Activated naive CD4-positive, alpha-beta T cell treated with anti-CD3 and anti-CD28 coated beads, Interleukin-2, amount 50 U/mL, for 24 hours (primary cell): ENCODE data around the gene SLC25A53.
"Not testable (repeated sequence)": the region's sequence is repeated elsewhere in the genome, so short reads cannot be mapped to it uniquely, and the experiment has no call there.

Experiments used
- H3K27ac Mint-ChIP-seq: one replicate; pipeline ENCODE4 v1.8.0; 2021; ENCODE audit warnings: mild to moderate bottlenecking, mixed read lengths
- H3K27me3 Mint-ChIP-seq: one replicate; pipeline ENCODE4 v1.8.0; 2021; ENCODE audit warnings: mixed read lengths
- H3K36me3 Mint-ChIP-seq: one replicate; pipeline ENCODE4 v1.8.0; 2021; ENCODE audit warnings: mixed read lengths
- H3K4me1 Mint-ChIP-seq: one replicate; pipeline ENCODE4 v1.8.0; 2021; ENCODE audit warnings: mixed read lengths
- H3K4me3 Mint-ChIP-seq: one replicate; pipeline ENCODE4 v1.8.0; 2021; ENCODE audit warnings: mild to moderate bottlenecking, mixed read lengths
- H3K9me3 Mint-ChIP-seq: one replicate; pipeline ENCODE4 v1.8.0; 2021; ENCODE audit warnings: mixed read lengths

The SLC25A53 gene

DNA sequence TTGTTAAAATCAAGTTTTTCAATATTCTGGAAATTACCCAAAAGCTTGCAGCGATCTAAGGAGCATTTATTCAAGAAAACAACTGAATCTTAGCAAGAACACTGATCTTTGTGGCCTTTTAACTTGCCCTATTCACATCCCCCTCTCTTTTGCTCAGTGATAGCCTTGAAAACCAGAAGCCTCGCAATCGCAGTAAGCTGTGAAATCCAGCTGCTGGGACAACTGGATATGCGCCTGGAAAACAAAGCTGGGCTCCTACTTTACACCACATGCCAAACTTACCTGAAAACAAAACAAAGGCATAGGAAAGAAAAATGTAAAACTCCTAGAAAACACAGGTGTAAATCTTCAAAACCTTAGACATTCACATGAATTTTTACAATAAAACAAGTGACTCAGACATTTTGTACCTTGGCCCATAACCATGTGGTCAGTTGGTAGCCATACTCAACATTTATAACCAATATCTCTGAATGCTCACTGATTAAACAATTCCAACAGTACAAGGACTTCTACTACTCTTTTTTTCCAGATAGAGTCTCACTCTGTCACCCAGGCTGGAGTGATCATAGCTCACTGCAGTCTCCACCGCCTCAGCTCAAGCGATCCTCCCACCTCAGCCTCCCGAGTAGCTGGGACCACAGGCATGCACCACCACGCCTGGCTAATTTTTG is 15.6 kb downstream of the SLC25A53 start:
- Mint-ChIP-seq H3K4me1 (peaks cover 28% of the 10 kb centered on the region), H3K4me3 (no peak overlapping the region), H3K9me3 (no peaks in the 10 kb centered on the region), H3K36me3 (peaks cover 4% of the 10 kb centered on the region), H3K27ac (no peak overlapping the region), H3K27me3 (no peaks in the 10 kb centered on the region)

DNA sequence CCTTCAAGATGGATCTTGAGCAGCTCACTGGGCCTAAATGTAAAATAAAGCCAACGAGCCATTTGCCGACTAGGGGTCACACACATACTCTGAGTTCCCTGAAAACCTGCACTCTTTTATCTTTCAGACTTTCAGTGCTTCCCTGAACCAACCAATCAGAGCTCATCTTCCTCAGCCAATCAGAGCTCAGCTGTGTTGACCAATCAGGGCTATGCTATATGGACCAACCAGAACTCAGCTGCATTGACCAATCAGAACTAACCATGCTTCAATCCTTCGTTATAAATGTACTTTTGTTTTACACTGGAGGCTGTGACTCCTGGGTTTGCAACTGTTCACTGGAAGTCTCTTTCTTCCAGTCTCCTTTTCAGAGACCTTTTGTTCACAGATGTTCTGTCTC is 19.3 kb downstream of the SLC25A53 start:
- H3K4me3 Mint-ChIP-seq: no peak overlapping the region
- no peak overlapping the region for H3K27ac Mint-ChIP-seq
- no peaks in the 10 kb centered on the region for H3K36me3 Mint-ChIP-seq
- H3K4me1 Mint-ChIP-seq: peaks cover 29% of the 10 kb centered on the region
- no peaks in the 10 kb centered on the region for H3K9me3 Mint-ChIP-seq
- H3K27me3 Mint-ChIP-seq: no peaks in the 10 kb centered on the region

DNA sequence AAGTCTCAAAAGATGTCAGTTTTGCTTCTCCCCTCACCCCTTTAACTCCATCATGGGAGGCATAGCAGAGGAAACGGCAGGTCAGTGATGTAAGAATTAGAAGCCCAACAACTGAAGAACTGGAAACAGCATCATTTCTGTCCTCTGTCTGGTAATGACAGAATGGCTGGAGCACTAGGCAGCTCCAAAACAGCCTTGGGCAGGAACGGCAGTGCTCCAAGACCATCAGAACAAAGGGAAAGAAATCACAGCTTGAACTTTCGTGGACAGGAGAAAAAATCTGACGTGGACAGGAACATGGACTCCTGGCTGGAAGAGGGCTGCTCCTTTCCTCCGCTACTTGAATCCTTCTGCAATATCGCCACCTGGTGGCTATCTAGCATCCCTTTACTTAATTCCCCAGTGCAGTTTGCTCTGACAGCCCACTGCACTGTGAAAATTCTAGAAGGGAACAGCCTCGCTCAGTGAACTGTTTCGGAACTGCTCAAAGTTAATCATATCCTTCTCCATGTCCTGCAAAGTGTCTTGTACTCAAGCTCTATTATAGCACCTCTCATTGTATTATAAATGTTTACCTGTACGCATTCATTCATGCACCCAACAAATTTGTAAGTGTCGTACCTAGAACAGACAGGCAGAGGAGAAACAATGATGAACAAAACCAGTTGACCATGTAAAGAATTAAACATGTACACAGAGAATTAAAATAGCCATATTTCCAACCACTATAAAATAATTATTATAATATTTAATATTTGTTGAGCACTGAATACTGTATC is 20.4 kb downstream of the SLC25A53 start:
- Mint-ChIP-seq H3K9me3 (no peaks in the 10 kb centered on the region), H3K4me1 (peaks cover 24% of the 10 kb centered on the region), H3K4me3 (no peak overlapping the region), H3K27ac (no peak overlapping the region), H3K36me3 (no peaks in the 10 kb centered on the region), H3K27me3 (no peaks in the 10 kb centered on the region)

DNA sequence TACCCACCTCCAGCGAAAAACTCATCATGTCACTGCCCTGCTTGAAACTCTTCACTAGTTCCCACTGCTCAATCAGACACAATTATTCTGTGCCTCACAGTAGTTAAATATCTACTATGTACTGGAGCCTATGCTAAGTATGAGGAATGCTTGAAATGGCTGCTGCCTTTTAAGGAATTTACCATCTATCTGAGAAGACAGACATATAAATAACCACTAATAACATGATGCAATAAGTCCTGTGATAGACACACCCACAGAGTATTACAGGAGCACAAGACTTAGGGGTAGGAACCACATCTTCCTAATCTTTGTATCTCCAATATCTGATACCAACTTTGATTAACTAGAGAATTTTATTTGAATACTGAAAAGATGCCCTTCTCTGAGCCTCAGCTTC is 21.1 kb downstream of the SLC25A53 start:
- Mint-ChIP-seq H3K36me3 (no peaks in the 10 kb centered on the region), H3K9me3 (no peaks in the 10 kb centered on the region), H3K4me1 (peaks cover 24% of the 10 kb centered on the region), H3K27me3 (no peaks in the 10 kb centered on the region), H3K4me3 (no peak overlapping the region), H3K27ac (no peak overlapping the region)

DNA sequence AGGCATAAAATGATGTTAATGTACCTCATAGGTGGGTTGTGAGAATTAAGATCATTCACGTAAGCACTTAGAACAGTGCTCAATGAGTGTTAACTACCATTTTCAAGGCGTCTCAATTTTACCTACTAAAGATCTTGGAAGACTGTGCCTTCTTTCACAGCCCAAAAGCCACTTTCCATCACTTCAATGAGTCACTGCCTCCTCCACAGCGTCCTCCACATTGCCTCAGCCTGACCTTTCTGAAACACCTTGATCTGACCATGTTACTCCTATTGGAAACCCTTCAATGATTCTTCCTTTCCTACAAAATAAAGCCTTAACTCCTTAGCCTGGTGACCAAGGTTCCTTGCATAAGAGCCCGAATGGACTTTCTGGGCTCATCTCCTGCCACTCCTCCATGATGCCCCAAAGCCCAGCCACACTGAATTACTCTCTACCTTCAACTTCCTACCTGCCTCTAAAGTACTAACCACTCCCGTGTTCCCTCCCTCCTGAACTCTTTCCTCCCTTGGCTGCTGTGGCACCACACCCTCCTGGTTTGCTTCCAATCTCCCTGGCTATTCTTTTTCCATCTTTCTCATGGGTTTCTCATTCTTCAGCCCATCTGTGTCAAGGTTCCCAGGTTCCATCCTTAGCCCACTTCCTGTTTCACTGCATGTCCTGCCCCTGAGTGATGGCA is 22.1 kb downstream of the SLC25A53 start:
- Mint-ChIP-seq H3K4me1 (peaks cover 24% of the 10 kb centered on the region), H3K27me3 (no peaks in the 10 kb centered on the region), H3K27ac (peak overlapping the region; percentile 65), H3K36me3 (peaks cover 2% of the 10 kb centered on the region), H3K9me3 (no peaks in the 10 kb centered on the region), H3K4me3 (no peak overlapping the region)

DNA sequence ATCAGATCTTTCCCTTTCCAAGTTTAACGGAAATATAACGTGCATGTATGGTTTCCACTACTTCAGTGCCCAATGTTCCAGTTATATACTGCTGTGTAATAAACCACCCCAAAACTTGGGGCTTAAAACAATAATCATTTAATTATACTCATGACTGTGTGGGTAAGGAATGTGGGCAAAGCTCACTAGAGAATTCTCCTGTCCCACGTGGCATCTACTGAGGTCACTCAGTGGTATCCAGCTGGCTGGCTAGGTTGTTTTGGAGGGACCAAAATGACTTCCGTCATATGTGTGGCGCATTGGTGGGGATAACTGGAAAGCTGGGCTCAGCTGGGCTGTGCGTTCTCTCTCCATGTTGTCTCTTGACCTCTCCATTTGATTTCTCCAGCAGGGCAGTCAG is 26.0 kb downstream of the SLC25A53 start:
- Mint-ChIP-seq H3K36me3 (peaks cover 4% of the 10 kb centered on the region), H3K27me3 (no peaks in the 10 kb centered on the region), H3K9me3 (no peaks in the 10 kb centered on the region), H3K27ac (no peak overlapping the region), H3K4me1 (peaks cover 21% of the 10 kb centered on the region), H3K4me3 (no peak overlapping the region)

DNA sequence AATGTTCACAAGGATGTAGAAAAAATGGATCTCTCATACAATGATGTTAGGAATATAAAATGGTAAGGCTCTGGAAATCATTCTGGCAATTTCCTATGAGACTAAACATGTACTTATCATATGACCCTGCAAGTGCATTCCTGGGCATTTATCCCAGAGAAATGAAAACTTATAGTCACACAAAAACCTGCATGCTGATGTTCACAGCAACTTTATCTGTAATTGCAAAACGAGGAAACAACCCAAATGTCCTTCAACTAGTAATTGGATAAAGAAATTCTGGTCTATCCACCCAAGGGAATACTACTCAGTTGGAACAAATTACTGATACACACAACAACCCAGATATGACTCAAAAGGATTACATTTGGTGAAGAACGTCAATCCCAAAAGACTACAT is 30.0 kb downstream of the SLC25A53 start:
- no peaks in the 10 kb centered on the region for H3K9me3 Mint-ChIP-seq
- peaks cover 21% of the 10 kb centered on the region for H3K4me1 Mint-ChIP-seq
- H3K27me3 Mint-ChIP-seq: no peaks in the 10 kb centered on the region
- peaks cover 4% of the 10 kb centered on the region for H3K36me3 Mint-ChIP-seq
- no peak overlapping the region for H3K4me3 Mint-ChIP-seq
- no peak overlapping the region for H3K27ac Mint-ChIP-seq

DNA sequence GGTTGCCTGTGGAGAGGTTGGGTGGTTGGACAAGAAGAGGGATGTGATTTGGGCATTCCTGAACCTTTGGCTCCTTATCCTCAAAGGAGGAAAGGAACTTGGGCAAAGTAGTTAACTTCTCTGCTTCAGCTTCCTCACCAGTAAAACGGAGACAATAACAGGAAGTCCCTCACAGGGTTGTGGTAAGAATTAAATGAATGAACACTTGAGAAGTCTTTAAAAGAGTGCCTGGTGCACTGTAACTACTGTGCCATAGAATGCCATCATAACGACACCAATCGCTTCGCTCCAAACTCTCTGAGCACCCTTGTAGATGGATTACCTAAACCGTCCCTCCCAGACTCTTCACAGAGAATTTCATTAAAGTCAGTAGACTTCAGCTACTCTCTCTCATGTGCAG is 34.0 kb downstream of the SLC25A53 start:
- no peaks in the 10 kb centered on the region for H3K36me3 Mint-ChIP-seq
- H3K4me3 Mint-ChIP-seq: peak overlapping the region; percentile 55
- H3K4me1 Mint-ChIP-seq: peaks cover 29% of the 10 kb centered on the region
- peak overlapping the region; percentile 51 for H3K27ac Mint-ChIP-seq
- no peaks in the 10 kb centered on the region for H3K27me3 Mint-ChIP-seq
- H3K9me3 Mint-ChIP-seq: no peaks in the 10 kb centered on the region

DNA sequence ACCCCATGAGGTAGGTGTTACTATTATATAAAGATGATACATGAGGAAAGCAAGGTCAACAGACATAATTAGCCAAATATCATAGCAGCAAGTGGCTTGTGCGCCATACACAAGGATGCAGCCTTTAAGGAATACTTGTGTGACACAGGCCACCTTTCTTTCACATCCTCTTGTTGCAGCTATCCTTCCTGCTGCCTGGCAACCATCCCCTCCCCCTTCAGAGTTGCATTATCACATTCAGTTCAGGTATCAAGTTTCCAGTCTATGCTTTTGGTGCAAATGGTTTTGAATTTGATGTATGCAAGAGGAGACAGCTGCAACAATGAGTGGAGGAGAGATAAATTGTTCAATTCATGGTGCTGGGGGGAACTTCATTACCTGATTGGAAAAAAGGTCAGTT is 38.0 kb downstream of the SLC25A53 start:
- Mint-ChIP-seq H3K36me3 (no peaks in the 10 kb centered on the region), H3K27me3 (no peaks in the 10 kb centered on the region), H3K4me1 (peaks cover 23% of the 10 kb centered on the region), H3K9me3 (no peaks in the 10 kb centered on the region), H3K4me3 (no peak overlapping the region), H3K27ac (no peak overlapping the region)

DNA sequence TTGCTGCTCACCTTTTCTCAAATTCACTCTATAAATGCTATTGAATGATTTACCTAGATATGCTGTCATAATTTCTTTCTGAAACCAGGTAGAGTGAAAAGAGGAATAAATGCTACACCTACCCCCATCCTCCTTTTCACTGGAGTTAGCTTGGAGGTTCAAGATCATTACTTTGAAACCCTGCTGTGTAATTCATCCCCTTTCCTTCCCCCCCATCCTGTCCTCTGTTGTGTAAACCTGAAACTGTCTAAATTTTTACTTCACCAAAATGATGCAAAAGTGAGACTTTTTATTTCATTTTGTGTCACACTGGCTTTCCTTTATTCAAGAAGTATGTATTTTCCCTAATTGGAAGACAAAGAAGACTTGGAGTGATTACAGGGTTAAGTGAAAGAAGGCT is 39.0 kb downstream of the SLC25A53 start:
- peaks cover 18% of the 10 kb centered on the region for H3K4me1 Mint-ChIP-seq
- H3K36me3 Mint-ChIP-seq: no peaks in the 10 kb centered on the region
- H3K9me3 Mint-ChIP-seq: no peaks in the 10 kb centered on the region
- no peak overlapping the region for H3K4me3 Mint-ChIP-seq
- no peaks in the 10 kb centered on the region for H3K27me3 Mint-ChIP-seq
- H3K27ac Mint-ChIP-seq: no peak overlapping the region

DNA sequence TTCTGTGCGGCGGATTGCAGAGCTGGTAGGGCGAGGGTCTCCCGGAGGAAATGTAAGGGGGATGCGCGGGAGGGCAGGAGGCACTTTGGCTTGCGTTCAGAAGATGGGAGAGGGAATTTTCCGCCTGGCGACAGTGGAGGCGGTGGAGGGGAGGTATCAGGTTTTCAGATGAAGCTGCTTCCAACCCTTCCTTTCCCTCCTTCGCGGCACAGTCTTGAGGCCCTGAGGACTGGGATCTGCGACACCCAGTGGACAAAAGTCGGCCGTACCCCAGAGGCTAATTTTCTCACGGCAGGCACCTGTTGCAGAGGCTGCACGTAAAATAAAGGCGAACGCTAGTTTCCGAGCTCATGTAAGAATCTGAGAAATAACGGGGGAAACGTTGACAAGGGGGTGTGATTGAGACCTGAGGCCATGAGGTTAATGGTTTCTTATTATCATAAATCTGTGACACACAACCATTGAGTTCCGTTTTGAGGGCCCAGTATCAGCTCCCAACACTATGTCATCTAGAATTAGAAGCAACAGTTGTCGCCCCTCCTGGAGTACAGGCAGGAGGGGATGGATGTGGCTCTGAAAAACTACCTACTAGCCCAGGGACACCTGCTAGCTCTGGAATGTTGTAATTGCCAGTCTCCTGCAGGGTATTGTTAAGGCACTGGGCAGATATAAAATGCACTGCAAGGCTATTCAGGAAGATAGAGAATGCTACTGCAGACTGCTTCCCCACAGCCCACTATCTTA is 43.4 kb downstream of the SLC25A53 start:
- H3K27me3 Mint-ChIP-seq: no peaks in the 10 kb centered on the region
- H3K36me3 Mint-ChIP-seq: no peaks in the 10 kb centered on the region
- no peaks in the 10 kb centered on the region for H3K9me3 Mint-ChIP-seq
- H3K4me1 Mint-ChIP-seq: peaks cover 28% of the 10 kb centered on the region
- peak overlapping the region; percentile 87 for H3K4me3 Mint-ChIP-seq
- peak overlapping the region; percentile 46 for H3K27ac Mint-ChIP-seq

DNA sequence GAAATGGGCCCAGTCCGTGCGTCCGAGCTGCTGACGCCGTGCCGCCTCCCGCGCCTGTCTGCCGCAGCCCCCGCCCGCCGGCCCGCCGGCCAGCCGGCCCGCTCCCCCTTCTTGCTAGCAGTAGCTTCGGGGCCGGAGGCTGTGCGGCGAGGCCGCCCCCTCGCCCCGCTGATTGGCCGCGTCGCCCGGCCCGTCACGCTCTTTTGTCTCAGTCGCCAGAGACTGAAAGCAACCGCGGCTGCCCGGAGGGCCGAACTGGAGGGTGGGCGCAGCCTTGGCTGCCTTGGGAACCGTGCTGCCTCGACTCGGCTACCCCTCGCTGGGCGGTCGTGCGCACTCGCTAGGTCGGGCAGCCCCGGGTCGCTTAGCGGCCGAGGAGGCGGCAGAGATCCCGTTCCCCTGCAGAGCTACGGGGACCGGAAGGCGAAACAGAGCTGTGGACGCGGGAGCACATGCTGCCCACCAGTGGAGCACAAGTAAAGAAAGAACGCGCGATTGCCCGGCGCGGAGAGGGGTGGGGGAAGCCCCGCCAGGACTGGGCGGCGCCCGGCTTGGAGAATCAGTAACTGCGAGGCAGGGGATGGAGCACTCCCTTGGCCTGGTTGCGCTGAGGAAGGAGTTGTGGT is 44.4 kb downstream of the SLC25A53 start, which contains the start of gene ZCCHC18:
TSS of gene ZCCHC18 (plus strand) at position 198 of the 626 bp plus-strand sequence. CDS start 1,589 bp downstream, outside the sequence.
- Mint-ChIP-seq H3K36me3 (no peaks in the 10 kb centered on the region), H3K4me1 (peaks cover 28% of the 10 kb centered on the region), H3K9me3 (no peaks in the 10 kb centered on the region), H3K27me3 (no peaks in the 10 kb centered on the region), H3K4me3 (peak within 1 kb of the TSS; percentile 87), H3K27ac (peak within 1 kb of the TSS; percentile 46)

DNA sequence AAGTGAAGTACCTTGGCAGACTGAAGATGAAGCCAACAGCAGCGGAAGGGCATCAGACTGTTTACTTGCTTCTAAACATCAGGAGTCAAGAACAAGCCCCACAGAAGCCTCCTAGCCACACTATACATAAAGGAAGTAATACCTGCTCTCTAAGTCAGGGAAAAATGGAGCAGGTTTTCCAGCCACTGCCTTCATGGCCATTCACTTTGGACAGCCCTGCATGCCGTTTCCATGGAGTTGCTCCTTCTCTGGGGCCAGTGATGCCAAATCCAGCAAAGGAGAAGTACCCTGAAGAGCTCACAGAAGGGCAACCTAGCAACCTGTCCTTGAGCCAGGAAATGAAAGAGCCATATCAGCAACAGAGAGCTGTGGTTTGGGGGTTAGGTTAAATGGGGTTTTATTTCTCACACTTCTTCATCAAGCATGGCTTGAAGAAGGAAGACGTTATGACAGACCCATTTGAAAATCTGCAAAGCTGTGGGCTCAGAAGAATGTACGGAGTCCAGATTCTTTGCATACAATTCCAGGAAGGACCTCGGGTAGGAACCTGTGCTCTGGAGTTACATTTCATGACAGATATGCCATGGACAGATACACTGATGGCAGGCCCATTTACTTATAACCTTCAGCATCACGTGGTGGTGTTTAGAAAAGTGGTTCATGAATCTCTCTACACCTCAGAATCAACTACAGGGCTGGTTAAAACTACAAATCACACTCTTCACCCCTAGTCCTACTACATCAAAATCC is 46.1 kb downstream of the SLC25A53 start:
- not testable (repeated sequence) for H3K27me3 Mint-ChIP-seq, H3K4me3 Mint-ChIP-seq, H3K9me3 Mint-ChIP-seq, H3K36me3 Mint-ChIP-seq
- peak overlapping the region; percentile 51 for H3K27ac Mint-ChIP-seq
- H3K4me1 Mint-ChIP-seq: peaks cover 28% of the 10 kb centered on the region

DNA sequence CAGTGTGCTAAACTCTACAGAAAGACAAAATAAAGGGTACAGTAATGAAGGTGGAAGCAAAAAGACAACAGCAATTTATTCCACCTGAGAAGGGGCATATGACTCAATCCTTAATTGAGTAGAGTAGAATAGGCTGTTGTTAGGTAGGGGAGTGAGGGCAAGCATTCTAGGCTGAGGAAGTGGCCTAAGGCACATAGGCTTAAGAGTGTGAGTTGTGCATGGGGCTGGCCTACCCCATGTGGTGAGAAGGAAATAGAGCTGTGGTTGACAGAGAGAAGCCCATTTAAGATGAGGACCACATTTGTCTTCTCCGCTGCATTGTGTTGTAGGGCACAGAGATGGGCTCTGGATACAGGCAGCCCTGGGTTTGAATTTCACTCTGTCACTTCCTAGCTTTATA is 47.9 kb downstream of the SLC25A53 start:
- Mint-ChIP-seq H3K4me1 (peaks cover 28% of the 10 kb centered on the region), H3K27me3 (no peaks in the 10 kb centered on the region), H3K9me3 (no peaks in the 10 kb centered on the region), H3K36me3 (no peaks in the 10 kb centered on the region), H3K4me3 (no peak overlapping the region), H3K27ac (no peak overlapping the region)
